ENCODE data around the gene TTBK1.

- TF ChIP-seq YY1 (IDR thresholded peaks at IDR 0.05; ENCODE audit: low read depth) = no peak
- TF ChIP-seq EP300 (IDR thresholded peaks at IDR 0.05; ENCODE audit: borderline replicate concordance) = no peak
- TF ChIP-seq, protein P1, sequence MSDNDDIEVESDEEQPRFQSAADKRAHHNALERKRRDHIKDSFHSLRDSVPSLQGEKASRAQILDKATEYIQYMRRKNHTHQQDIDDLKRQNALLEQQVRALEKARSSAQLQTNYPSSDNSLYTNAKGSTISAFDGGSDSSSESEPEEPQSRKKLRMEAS (IDR thresholded peaks at IDR 0.05) = peak; percentile 13; the same call in 1 of the 2 replicates
- peak; percentile 96 for TF ChIP-seq RAD21 (IDR thresholded peaks at IDR 0.05; ENCODE audit: low read depth)
- TF ChIP-seq TCF12 (IDR thresholded peaks at IDR 0.05; ENCODE audit: low read depth) = no peak
These were observed 20.3 kb downstream of the TTBK1 start for GRCh38 chr6:43263314-43264178.

Data from Ishikawa (cell line).